HG02763 (cell line): Measurements from ENCODE around the gene GRIN1.
"Not testable (repeated sequence)": the region's sequence is repeated elsewhere in the genome, so short reads cannot be mapped to it uniquely, and the experiment has no call there.

ENCODE experiments used
- ATAC-seq: cut with Tn5 transposase; IDR thresholded peaks from one replicate; pipeline ENCODE4 v1.9.1; 2021; ENCODE audit warnings: mild to moderate bottlenecking, moderate library complexity; ENCODE audit not compliant: unreplicated experiment

The GRIN1 gene

DNA sequence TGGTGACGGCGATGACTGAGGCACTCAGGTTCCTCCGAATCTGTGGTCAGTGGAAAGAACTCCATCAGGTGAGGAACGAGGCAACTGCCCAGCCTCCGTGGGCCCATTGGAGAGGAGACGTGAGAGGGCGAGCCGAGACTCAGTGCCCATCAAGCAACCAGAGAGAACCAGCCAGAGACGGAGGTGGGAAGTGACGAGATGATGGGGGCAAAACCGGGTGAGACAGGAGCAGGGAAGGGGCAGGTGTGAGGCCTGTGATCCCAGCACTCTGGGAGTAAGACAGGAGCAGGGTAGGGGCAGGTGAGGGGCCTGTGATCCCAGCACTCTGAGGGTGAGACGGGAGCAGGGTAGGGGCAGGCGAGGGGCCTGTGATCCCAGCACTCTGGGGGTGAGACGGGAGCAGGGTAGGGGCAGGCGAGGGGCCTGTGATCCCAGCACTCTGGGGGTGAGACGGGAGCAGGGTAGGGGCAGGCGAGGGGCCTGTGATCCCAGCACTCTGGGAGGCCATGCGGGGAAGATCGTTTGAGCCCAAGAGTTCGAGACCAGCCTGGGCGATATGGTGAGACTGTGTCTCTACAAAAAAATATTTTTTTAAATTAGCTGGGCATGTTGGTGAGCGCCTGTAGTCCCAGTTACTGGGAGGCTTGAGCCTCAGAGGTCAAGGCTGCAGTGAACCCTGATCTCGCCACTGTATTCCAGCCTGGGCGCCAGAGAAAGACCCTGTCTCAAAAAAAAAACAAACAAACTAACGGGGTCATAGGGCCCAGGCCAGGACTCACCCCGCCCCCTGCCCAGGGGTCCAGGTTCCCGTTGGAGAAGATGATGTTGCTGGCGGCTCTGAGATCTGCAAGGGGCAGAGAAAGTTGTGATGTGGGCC is 27.8 kb upstream of the GRIN1 start:
- ATAC-seq, result no peak

DNA sequence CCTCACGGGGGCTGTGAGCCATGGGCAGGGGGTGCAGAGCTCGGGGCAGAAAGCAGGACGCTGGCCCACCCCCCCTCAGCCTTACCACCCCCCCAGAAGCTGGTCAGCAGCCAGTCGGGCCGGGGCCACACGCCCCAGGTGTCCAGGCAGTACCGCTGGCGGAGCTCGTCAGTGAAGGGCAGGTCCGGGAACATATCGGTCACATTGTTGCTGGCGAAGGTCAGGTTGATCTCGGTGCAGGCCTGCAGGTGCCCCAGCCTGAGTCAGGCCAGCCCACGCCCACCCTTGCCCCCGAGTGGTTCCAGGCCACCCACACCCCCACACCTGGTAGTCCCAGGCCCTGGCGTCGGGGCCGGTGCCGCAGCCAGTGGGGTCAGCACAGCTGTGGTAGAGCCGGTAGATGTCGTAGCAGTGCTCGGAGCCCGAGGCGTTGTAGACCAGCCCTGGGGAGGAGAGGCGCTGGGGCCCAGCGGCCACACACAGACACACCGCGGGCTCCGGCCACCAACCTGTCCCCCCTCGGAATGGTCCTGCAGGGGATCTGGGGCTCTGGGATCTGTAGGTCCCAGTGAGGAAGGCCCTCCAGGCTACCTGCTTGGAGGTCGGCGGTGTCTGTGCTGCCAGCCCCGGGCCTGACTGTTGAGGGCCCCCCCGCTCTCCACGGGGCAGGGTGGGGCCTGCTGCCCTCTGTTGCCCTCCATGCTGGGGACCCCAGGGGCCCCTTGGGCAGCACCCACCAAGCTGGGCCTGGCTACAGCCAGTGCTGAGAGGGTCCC is 27.0 kb upstream of the GRIN1 start:
- ATAC-seq, result no peak

- no peak for ATAC-seq
Observed at GRCh38 chr9:137112564-137113384, 26.2 kb upstream of the GRIN1 start.

- ATAC-seq, result no peak
Observed at GRCh38 chr9:137113385-137114159, 25.4 kb upstream of the GRIN1 start.

DNA sequence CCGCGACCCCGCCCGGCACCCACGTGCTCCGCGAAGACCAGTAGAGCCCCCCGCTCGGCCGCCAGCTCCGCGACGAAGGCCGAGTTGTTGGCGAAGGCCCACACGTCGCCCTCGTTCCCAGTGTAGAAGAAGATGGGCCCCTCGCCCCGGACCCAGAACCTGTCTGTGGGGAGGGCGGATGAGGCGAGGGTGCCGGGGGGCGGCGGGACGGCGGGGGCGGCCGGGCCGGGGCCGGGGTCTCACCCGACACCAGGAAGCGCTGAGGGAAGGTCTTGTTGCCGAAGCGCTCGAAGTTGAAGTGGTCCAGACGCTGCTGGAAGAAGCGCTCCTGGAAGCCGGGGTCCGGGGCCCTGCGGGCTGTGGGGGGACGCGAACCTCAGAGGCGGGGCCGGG is 24.7 kb upstream of the GRIN1 start:
- ATAC-seq, result no peak

DNA sequence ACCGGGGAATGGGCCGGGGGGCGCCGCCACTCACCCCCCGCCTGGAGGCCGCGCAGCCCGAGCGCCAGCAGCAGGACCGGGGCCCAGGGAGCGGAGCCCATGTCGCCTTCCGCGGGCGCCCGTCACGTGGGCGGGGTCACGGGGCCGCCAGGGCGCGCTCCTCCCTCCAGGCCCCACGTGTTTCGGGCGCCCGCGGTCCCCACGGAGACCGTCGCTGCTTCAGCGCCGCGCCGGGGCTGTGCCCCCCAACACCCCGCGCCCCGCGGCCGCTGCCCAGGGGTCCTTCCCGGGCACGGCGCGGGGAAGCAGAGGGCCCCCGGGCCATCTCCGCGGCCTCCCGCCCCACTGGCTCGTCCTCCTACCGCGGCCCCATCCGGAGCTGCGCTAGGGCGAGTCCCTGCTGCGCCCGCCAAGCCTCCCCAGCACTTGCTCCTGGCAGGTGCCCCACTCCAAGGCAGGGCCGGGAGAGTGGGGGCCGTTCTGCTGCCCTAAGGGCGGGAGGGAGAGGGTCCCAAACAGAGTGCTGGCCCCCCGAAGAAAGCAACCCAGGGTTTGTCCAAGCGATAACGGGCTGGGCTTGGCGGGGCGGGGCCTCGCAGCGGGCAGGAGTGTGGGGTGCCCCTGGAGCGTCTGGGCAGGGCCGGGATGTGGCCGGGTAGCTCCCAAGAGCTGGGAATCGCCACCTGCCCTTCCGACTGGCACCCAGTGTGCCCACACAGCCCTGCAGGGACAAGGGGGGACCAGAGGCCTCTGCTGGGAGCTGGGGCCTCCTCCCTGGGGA is 24.2 kb upstream of the GRIN1 start, which contains the start of gene DPP7:
Gene DPP7 (minus strand): TSS at position 121 of the 781 bp plus-strand sequence. CDS start 20 bp downstream, at position 101.
- peak; percentile 70 for ATAC-seq

- no peak for ATAC-seq
Observed at GRCh38 chr9:137115394-137116026, 23.4 kb upstream of the GRIN1 start.

- ATAC-seq, result no peak
Observed at GRCh38 chr9:137116027-137116507, 22.9 kb upstream of the GRIN1 start.

DNA sequence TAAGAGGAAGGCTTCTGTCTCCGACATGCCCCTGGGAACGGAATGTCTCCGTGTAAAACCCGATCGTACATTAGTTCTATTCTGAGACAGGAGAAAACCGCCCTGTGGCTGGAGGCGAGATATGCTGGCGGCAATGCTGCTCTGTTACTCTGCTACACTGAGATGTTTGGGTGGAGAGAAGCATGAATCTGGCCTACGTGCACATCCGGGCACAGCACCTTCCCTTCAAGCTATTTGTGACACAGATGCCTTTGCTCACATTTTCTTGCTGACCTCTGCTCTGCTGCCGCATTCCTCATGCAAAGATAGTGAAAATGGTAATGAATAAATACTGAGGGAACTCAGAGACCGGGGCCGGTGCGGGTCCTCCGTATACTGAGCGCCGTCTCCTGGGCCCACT is 22.2 kb upstream of the GRIN1 start:
- ATAC-seq, result no peak

- no peak for ATAC-seq
Observed at GRCh38 chr9:137117269-137117731, 21.7 kb upstream of the GRIN1 start.

- not testable (repeated sequence) for ATAC-seq
Observed at GRCh38 chr9:137118092-137118603, 20.8 kb upstream of the GRIN1 start.

DNA sequence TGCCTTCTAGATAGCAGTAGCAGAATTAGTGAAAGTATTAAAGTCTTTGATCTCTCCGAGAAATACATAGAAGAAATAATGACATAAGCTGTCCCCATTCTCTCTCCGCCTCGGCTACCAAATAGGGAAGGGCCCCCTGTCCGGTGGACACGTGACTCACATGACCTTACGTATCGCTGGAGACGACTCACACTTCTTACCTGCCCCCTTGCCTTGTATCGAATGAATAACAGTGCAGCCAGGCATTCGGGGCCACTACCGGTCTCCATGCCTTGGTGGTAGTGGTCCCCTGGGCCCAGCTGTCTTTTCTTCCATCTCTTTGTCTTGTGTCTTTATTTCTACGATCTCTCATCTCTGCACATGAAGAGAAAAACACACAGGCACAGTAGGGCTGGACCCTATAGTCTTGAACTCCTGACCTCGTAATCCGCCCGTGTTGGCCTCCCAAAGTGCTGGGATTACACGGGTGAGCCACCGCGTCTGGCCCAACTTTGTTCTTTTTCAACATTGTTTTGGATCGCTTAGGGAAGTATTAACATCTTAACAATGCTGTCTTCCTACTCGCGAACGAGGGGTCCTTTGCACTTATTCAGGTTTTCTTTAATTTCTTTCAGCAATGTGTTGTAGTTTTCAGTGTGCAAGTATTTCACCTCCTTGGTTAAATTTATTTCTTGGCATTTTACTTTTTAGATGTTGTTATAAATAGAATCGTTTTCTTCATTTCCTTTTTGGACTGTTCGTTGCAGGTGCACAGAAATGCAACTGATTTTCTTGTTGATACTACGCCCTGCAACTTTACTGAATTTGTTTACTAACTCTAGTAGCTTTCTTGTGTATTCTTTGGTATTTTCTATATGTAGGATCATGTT is 16.8 kb upstream of the GRIN1 start:
- ATAC-seq, result not testable (repeated sequence)

GRCh38 chr9:137122796-137123467 is 16.0 kb upstream of the GRIN1 start:
- ATAC-seq, result not testable (repeated sequence)

DNA sequence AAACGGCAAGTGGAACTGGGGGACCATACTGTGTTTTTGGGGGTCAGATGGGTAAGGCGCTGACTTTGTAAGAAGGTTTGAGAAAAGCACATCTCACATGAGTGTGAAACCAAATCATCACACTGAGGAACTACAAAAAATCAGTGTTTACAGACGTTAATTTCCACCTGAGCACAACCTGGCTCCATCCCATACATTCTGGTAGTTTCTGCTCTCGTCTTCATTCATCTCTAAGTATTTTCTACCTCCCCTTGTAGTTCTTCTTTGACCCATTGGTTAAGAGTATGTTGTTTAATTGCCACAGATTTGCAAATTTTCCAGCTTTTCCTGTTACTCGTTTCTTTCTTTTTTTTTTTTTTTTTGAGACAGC is 15.5 kb upstream of the GRIN1 start:
- no peak for ATAC-seq

- ATAC-seq, result not testable (repeated sequence)
Observed at GRCh38 chr9:137123952-137124462, 14.9 kb upstream of the GRIN1 start.

- ATAC-seq, result no peak
Observed at GRCh38 chr9:137126786-137127185, 12.2 kb upstream of the GRIN1 start.
